ENCODE results near the gene KLF15.

KLF15 gene

DNA sequence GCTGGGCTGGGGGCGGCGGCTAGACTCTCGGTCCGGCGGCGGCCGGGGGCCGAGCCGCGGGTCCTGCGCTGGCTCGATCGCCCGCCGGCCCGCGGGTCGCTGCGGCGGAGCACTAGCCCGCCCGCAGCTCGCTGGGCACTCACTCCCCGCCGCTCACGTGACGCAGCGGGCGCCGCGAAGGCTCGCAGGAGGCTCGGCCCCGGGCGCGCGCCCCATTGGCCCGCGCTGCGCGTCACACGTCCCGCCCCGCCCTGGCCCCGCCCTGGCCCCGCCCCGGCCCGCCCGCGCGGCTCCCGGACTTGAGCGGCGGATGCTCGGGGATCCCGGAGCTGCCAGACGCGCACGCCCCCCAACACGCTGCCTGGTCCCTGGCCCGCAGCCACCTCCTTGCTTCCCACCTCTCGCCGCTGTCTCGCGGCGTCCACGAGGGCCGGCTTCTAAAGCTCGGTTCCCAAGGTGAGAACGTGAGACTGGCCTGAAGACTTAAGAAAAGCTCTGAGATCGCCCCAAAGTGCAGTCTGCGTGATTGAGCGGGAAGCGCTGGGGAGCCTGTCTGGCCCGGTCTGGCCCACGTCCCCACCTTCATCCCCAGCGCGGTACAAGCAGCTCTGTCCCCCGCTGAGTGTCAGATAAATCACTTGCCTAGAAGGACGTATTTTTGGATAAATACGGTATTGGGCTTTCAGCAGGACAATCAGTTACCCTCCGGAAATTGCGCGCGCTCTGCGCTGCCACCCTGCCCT is at the start of gene KLF15:
TSS of gene KLF15 (minus strand) at position 114 of the 743 bp plus-strand sequence. CDS start 4,486 bp downstream, outside the sequence.
- peak; percentile 55 for DNase-seq

DNA sequence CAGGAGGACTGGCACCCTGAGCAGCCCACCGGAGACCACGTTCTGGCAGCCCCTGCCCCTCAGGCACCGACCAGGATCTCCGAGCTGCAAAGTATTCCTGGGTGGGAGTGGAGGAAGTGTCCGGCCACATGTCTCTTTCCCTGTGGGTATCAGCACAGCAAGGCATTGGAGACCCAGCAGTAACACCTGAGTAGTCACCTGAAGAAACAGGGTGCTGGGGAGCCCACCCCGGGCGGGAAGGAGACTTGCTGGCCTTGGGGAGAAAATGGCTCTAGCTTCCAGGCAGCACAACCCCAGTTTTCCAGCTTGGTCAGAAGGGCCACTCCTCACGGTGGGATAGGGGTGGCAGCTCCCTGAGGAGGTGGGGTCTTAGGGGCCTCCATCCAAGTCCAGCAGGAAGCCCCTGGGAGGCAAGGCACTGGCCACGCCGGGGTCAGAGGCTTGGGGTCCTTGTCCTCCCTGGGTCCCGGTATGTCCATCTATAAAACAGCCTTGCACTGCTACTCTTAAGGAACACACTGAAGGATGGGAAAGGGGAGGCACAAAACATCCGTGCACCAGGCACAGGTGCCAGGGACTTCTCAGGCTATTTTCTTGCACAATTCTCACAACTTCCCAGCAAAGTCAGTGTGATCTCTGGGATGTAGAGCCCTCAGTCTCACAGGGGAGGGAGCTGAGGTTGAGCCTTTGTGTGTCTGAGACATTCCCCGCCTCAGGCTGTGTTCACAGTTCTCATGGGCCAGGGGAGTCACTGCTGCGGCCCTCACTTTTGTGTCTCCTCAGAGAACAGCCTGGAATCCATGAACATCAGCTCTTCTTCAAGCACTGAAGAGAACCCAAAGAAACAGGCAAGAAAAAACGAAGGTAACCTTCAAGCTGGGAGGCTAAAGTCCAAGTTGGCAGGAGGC is 49.4 kb upstream of the KLF15 start:
- no peak for DNase-seq

DNA sequence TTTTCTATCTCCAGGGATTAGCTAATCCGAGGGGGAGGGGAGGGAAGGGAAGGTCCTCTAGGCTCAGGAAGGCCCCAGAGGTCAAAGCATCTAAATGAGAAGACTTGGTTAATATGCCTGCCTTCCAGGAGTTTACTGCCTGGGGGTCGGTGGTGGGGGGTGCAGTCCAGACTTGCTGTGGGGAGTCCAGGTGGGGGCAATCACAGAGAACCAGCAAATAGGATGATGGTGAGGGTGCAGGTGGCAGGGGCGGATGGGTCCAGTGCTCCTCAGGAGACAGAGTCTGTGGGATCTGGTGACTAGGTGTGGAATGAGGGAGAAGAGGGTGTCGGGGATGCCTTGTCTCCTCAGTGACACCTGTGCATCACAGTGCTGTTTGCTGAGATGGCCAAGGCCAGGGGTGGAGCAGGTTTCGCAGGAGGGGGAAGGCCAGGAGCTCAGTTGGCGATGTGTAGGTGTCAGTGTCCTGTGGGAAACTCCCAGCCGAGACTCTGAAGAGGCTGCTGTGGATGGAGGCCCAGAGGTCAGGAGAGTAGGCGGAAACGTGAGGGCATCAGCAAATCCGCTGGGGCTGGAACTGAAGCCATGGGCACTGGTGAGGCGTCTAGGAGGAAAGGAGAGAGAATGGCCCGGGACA is 45.6 kb upstream of the KLF15 start:
- no peak for DNase-seq

DNA sequence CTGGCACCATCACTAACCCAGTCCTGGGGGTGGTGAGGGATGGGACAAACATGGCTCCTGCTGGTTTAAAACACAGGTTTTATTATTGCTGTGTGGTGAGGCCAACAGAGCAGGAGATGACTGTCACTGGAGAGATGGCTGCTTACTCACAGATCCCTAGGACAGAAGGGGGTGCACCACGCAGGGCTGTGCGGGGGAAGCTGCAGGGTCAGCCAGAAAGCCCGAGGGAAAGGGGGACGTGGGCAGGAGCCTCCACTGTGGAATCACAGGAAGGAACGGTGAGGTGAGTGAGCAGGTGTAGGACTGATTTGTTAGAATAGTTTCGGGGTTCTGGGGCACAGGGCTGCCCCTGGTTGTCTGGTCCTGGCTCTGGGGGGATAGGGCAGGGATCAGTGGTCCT is 45.0 kb upstream of the KLF15 start:
- no peak for DNase-seq

DNA sequence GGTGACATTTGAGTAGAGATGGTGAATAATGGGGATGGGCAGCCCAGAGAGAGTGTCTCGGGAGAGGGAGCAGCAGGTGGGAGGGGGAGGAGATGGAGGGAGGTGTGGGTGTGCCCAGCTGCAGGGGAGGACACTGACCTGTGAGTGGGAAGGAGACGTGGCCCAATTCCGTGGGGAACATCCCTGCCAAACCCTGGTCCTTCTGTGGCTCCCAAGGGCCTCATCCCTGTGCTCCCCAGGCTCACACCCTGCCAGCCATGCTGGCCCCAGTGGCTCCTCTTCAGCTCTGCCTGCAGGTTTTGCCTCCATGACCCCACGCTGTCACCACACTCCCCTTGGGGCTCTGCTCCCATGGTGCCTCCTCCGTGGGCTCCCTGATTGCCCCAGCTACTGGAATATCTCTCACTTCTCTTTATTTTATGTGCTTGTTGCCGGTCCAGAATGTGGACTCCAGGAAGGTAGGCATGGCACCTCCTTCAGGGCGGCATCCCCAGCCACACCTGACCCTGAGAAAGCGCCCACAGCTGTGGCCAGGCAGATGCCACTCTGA is 44.5 kb upstream of the KLF15 start:
- DNase-seq = no peak

DNA sequence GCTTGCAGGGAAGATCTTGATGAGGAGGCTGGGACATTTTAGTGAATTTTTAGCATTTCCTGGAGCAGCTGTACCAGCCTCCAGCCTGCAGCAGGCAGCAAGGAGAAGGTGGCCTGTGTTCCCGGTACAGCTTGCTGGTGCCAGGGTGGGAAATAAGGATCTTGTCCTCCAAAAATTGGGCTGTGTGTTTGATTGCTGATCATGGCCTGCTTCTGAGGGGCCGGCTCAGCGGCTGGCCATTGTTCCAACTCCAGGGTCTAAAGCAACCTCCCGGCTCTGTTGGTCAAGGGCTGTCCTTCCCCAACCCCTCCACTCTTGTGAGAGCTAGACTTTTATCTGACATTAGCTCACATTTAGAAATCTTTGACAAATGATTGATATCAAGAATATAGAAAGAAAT is 42.5 kb upstream of the KLF15 start:
- no peak for DNase-seq

DNA sequence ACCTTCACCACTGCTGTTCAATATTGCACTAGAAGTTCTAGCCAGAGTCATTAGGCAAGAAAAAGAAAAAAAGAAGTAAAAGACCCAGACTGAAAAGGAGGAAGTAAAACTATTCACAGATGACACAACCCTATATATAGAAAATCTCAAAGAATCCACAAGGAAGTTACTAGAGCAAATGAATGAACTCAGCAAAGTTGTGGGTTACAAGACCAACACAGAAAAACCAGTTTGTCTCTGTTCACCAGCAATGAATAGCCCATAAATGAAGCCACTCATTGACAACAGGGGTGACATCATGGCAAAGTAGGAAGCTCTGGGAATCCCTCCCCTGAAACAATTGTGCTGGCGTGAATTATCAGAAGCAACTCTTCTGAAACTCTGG is 42.1 kb upstream of the KLF15 start:
- peak; percentile 99 for DNase-seq

DNA sequence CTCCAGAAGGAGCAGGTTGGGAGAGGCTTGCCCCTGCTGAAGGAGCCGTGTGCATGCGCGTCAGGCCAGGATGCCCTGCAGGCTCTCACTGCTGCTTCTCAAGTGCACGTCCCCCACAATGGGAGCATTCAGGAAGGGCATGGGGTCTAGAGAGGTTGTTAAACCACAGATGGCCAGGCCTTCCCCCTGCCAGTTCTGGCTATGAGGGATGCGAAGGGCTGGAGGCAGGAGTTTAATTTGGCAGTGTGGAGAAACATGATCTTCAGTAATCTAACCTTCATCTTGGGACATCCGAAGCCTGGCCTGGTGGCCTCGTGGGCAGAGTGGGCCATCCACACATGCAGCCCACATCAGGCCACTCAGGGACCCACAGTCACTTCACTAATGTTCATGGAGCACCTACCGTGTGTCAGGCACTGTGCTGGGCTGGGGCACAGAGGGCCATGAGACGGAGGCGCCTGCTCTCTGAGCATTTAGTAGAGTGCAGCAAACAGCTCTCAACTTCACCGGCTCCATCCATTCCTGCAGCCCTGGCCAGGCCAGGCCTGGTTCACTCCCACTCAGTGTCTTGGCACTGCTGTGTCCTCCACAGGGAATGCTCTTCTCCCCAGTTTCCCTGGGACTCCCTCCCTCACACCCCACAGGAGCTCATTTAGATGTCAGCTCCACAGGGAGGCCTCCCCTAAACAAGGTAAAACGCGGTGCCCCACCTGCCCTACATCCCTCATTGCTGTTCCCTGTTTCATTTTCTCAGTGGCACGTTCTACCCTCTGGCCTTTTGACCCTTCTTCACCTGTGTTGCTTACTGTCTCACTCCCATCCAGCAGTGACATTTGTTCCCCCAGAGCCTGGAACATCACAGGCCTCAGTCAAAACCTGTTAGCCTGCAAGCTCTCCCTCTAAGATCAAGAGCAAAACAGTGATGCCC is 41.5 kb upstream of the KLF15 start:
- no peak for DNase-seq

DNA sequence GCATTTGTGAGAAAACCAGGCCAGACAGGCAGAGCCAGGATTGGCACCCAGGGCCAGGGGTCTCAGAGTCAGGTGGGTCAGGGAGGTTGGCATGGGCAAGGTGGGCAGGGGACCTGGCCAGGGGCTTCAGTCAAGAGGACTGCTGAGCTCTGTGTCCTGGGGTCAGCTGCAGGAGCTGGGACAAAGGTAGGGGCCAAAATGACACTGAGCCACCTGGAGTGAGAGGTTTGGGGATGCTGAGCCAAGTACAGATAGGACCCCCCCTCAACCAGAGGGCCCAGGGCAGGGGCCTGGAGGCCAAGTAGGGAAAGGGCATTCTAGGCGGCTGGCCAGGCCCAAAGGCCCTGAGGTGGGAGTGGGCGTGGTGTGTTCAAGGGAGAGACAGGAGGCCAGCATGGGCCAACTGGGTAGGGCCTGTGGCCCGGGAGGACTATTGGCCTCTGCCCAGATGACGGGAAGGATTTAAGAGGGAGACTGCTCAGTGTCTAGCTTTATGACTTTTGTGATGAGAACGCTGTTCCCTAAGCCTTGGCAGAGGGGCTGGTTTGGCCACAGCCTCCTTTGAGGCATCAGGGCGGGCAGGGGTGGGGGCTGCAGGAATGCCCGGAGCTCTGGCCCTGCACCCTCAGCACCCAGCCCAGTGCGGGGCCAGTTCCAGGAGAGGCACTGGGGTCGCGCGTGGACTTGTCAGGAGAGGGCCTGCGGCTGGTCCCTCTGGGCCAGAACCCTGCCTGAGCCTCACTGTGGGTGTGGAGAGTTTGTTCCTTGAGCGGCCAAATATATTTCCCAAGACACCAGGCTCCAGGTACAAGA is 40.6 kb upstream of the KLF15 start:
- DNase-seq = no peak

DNA sequence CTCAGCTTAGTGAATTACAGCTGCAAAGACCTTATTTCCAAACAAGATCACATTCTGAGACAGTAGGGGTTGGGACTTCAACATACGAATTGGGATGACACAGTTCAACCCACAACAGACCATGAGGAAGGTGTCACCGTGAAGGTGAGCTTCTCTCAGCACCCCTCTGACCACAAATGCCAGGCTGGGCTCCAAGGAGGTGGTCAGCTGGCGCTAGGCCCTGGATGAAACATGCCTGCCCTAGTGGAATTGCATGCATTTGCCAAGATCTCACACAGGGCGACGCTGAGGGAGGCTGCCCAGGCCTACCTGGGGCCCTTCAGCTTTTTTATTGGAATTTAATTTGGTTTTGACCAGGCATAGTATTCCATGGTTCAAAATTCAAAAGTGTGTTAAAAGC is 39.3 kb upstream of the KLF15 start:
- DNase-seq = no peak

DNA sequence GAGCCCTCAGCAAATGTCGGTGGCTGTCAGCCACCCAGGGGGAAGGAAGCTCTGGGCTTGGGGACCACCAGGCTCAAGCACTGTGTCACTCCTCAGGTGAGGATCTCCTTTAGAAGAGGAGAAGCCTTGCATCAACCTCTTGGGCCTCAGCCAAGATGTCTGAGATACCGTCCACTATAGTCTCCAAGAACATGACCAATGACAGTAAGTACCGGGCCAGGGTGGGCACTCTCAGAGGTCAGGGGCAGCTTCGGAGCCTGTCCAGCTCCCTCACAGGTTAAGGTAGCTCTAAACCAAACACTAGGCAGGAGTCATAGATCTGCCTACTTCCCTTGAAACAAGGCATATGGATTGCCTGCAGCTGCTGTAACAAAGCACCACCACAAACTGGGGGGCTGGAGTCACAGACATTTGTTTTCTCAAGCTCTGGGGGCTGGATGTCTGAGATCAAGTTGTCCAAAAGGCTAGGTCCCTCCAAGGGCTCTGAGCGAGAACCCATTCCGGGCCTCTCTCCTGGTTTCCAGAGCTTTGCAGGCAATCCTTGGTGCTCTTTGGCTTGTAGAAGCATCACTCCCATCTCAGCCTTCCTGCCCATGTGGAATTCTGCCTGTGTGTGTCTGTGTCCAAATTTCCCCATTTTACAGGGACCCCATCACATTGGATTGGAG is 38.8 kb upstream of the KLF15 start:
- no peak for DNase-seq

DNA sequence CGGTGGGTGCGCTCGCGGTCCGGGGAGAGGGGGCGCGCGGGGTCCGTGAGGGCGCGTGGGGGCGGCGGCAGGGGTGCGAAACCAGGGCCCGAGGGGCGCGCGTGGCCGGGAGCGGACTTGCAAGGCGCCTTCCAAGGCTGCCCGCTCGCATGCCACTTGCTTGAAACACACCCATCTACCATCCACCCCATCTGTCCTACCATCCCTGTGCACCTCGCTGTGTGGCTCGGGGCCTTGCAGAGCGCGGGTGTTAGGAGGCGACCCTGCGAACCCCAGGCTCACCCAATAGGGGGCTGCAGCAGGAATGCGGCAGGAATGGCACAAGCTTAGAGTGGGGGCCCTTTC is 37.7 kb upstream of the KLF15 start:
- DNase-seq = no peak

DNA sequence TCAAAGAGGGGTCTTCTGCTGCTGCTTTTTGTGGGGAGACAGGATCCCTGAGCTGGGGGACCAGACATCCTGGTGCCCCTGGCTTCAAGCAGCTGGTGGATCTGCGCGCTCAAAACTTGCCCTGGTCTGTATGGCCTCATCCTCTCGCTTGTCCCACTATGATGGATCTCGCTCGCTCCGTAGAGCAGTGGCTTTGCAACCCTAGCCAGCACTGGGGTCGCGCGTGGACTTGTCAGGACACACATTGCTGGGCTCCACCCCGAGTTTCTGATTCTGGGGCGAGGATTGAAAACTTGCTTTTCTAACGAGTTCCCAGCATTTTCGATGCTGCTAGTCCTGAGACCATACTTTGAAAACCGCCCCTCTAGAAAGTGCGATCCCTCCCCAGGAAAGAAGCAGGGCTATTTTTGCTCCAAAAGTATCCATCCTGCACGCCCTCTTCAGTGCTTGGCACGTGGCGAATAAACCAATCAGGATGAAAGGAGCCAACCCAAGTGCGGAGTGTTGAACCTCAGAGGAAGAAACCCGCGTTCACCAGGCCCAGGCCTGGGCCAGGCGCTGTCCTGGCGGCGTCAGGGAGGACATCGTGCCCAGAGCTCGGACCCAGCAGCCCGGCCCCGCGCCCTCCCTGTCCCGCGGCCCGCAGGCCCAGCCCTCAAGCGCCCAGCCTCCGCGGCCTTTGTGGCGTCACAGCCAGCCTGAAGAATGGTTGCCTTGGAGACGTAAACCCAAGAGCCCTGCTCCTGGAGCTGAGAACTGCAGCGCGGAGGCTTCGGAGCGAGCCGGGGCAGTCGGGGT is 37.2 kb upstream of the KLF15 start, which contains the start of gene CFAP100:
TSS of gene CFAP100 (plus strand) at position 731 of the 798 bp plus-strand sequence. CDS start 1,092 bp downstream, outside the sequence.
- no peak for DNase-seq

DNA sequence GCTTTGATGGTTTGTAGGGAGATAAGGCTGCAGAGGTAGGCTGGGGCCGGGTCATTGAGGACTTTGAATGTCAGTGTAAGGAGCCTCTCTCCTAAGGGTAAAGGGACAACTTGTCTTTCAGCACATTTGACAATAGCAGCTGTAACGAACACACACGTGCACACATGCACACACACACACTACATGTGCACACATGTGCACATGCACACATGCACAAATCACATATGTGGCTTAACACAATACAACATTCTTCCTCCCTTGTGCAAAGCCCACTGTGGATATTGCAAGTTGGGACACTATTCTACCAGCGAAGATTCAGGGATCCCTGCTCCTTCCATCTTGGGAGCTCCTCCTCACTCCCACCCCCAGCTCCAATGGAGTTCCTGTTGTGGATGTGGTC is 36.4 kb upstream of the KLF15 start:
- DNase-seq = no peak

DNA sequence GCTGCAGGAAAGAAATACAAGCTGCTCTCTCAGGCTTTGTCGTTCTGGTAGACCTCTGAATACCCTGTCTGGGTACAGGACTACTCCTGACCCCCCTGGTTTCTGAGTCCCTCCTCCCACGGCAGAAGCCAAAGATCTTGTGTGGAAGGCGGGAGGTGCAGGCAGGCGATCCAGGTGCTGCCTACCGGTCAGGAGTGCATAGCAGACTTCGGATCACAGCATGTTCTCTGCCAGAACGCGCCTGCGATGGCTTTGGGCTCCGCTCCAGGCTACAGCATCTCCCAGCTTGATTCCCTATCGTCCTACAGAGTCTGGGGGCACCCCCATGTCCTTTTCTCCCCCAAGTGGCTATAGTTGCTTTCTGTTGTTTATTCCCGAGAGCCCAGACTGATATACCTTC is 35.0 kb upstream of the KLF15 start:
- DNase-seq = no peak

DNA sequence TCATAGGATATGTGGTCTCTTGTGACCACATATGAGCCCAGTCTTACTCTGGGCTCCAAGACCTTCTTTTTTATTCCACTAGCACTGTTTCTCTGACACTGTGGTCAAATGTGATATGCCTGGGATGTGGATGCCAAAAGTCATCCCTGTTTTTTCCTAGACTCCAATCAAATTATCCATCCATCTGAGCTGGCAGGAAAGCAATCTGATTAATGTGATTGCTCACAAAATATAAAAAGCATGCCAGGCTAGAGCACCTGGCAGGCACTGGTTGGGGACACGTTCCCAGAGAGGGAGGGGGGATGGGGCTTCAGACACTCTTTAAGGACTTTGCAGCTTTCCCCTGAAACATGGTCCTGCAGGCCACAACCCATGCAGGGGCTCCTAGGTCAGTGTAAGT is 34.4 kb upstream of the KLF15 start:
- no peak for DNase-seq

DNA sequence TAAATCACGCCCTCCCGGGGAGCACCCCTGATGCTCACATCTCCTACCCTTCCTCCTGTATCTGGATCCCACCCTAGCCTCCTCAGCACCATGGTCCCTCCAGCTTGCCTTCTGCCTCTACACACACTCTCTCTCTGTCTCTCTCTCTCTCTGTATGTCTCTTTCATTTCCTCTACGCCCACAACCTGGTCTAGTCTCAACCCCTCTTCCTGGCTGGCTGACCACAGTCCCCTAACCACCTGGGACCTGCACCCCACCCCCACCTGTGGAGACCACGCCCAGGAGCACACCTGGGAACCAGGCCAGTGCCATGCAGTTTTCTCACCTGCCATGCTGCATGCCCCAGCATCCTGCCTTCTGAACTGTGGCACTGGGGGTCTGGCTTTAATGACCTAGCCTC is 33.5 kb upstream of the KLF15 start:
- no peak for DNase-seq

DNA sequence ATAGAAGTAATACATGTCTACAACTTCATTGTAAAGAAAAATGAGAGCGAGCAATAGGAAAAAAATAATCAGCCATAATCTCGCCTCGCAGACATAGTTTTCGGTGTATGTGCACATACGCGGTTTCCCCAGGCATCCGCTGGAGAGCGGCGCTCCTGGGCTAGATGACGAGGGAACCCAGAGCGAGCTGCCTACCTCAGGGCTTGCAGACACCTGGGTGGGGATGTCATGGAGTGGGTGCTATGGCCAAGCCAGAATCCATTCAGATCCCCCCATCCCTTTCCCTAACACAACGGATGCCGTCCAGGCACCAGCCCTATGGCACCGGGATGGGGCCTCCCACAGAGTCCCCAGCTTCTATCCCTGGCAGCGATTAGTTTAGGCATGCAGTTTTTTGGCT is 33.0 kb upstream of the KLF15 start:
- no peak for DNase-seq

DNA sequence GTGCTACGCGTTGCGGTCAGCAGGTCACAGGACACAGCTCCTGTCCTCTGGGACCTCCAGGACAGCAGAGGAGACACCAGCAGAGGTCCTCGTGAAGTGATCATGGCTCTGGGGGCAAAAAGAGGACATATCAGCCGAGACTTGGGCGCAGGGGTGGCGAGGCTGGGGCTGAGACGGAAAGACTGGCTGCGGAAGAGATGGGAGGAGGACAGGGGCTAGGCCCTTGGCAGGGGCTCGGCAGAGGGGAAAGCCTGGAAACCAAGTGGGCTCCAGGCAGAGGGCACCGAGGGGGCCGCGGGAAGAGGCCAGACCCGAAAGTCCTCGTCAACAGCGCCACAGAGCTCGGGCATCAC is 32.6 kb upstream of the KLF15 start:
- DNase-seq = no peak
